Activated CD4-positive, alpha-beta T cell treated with anti-CD3 and anti-CD28 coated beads for 1 hour (primary cell): ENCODE data around the gene AGPAT2.

Experiments used
- DNase-seq: peaks from one replicate; pipeline ENCODE4 v3.0.0-alpha.2; 2020

The AGPAT2 gene

GRCh38 chr9:136672431-136673087 is 14.7 kb downstream of the AGPAT2 start:
- no peak for DNase-seq

GRCh38 chr9:136671646-136672430 is 15.4 kb downstream of the AGPAT2 start:
- DNase-seq = peak; percentile 29

GRCh38 chr9:136671254-136671614 is 16.0 kb downstream of the AGPAT2 start:
- no peak for DNase-seq

DNA sequence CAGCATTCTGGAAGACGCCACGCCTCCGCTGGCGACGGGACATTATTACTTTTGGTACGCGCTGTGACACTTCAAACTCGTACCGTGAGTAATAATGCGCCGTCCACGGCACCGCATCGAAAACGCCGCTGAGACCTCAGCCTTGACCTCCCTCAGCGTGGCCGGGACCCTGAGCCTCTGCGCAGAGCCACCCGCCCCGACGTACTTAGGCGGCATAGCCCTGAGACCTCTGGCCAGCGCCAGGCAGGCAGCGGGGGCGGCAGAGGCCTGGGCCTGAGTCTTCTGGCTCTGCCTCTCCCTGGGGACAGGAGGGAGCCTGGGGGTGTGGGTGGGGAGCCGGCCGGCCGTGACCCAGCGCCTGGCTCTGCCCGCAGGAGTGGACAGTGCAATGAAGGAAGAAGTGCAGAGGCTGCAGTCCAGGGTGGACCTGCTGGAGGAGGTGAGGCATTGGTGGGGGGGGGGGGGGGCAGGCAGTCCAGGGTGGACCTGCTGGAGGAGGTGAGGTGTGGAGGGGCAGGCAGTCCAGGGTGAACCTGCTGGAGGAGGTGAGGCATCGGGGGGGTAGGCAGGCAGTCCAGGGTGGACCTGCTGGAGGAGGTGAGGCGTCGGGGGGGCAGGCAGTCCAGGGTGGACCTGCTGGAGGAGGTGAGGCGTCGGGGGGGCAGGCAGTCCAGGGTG is 16.5 kb downstream of the AGPAT2 start:
- DNase-seq = no peak

GRCh38 chr9:136669791-136670464 is 17.3 kb downstream of the AGPAT2 start:
- DNase-seq = no peak

DNA sequence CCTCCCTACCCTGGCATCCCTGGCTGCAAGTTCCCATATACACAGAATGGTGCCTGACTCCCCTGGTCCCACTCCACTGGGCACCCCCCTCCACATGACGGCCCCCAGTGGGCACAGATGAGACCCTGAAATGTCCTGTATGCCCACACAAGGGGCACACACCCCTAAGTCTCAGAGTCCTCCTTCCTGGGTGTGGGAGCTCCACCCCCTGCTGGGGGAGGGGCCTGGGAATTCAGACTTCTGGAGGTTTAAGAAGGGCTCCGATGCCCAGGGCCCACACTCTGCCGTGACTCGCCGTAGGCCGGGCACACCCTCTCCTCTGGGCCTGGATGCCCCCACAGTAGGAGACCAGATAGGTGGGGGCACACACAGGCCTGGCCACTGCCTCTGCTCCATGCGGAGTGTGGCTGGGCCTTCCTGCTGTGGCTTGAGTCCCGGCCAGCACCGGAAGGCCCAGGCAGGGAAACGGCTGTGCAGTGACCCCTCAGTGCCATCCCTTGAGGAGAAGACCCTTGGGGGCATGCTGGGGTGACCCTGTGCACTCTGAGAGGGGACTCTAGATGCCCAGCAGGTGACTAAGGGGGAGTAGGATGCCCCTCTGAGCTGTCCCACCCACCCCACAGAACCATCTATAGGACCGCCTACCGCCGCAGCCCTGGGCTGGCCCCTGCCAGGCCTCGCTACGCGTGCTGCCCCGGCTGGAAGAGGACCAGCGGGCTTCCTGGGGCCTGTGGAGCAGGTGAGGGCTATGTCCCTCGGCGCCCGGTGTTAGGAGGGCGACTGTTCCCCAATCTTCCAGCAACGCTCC is 18.1 kb downstream of the AGPAT2 start:
- no peak for DNase-seq

GRCh38 chr9:136667940-136668760 is 19.1 kb downstream of the AGPAT2 start:
- no peak for DNase-seq

DNA sequence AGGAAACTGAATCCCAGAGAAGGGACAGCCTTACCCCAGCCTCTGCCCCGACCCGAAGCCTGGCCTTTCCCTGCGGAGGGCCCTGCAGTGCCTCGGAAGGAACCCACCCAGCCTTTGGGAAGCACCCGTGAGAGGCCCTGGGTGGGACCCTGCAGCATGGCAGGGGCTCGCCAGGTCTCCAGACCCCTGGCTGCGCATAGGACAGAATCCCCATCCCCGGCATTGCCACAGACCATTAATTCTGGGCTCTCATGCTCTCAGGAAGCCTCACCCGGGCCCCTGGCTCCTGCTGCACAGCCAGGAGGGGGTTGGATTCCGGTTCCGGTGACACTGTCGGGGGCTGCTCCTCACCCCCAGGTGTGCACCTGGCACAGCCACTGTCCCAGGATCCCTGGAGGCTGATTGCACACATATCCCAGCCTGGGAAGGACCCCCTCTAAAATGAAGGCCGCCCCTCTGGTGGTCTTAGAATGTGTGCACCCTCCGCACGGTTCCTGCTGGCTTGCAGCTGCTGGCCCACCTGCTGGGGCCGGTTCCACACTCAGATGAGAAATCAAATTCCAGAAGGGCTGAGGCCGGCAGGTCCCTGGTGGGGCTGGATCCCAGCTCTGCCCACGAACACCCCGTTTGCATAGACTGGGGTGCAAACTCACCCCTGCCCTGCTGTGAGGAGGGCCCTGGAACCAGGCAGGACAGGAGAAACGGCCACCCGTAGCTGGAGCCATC is 19.9 kb downstream of the AGPAT2 start:
- no peak for DNase-seq

GRCh38 chr9:136666372-136667213 is 20.7 kb downstream of the AGPAT2 start:
- DNase-seq = no peak

DNA sequence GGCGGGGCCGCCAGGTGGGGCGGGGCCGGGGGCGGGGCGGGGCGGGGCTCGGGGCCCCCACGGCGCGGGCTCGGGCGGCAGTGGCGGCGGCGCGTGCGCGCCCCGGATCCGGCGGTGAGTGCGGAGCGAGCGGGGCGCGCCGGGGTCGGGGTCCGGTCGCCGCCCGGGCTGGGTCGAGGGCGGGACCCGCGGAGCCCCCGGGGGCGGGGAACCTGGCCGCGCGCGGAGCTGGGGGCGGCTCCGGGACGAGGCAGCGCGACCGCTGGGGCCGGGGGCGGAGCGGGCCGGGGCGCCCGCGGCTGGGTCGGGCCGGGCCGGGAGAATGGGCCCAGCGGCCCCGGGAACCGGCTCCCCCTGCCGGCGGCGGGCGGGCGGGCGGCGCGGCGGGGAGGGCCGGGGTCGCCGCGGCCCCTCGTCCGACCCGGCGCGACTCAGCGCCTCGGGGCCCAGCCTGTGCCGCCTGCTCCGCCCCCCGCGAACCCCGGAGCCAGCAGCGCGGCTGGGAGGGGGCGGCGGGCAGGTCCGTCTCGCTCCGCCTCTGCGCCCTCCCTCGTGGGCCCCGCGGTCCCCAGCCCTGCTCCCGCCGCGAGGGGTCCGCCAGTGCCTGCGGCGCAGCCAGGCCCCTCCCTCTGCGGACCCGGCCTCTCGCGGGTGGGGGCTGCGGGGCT is 21.4 kb downstream of the AGPAT2 start:
- no peak for DNase-seq

- no peak for DNase-seq
Observed at GRCh38 chr9:136665111-136665703, 22.1 kb downstream of the AGPAT2 start.

DNA sequence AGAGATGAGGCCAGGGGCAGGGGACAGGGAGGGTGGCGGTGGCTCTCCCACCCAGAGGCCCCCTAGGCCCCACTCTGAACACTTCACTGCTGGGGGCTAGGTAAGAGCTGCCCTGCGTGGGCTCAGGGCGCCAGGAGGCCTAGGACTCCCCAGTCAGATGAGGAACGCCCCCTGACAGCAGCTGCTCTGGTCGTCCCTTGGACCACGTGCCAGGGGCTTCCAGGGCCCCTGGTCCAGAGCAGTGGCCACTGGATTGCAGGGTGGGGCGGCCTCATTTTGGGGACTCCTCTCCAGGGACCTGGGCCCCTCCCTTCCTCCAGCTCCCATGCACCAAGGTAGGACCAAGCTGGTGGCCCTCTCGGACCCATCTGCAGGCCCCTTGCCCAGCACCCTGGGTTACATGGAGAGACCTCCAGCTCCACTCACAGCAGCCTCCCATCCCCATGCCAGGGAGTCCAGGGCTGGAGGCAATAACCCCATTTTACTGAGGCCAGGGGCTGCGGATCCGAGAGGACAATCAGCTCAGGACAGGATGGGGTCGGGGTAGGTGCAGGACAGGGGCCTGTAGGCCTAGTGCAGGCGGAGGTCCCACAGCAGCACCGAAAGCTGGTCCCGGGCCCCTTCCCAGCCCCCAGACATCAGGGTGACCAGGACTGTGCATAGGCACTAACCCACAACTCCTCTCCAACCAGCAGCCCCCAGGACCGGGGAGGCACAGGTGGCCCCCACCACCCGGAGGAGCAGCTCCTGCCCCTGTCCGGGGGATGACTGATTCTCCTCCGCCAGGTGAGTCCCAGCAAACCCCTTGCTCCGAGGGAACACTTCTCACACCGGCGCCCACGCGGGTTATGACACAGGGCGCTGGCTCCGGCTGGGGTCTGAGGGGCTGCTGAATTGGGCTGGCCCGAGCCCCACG is 23.0 kb downstream of the AGPAT2 start:
- DNase-seq = no peak

GRCh38 chr9:136662656-136663581 is 24.3 kb downstream of the AGPAT2 start, which contains the start of gene EGFL7:
EGFL7 (plus strand) TSS chr9:136662916; CDS start chr9:136668283, 5,367 bp downstream.
- DNase-seq = no peak

- no peak for DNase-seq
Observed at GRCh38 chr9:136662326-136662655, 25.0 kb downstream of the AGPAT2 start.

- no peak for DNase-seq
Observed at GRCh38 chr9:136661641-136662325, 25.5 kb downstream of the AGPAT2 start.

GRCh38 chr9:136660971-136661550 is 26.2 kb downstream of the AGPAT2 start:
- DNase-seq = no peak
